Mesenteric fat pad (tissue), 1 donor: ENCODE measurements around the gene OFD1. TPM values are rescaled to one million over a fixed set of nuclear protein-coding genes. Genes with fewer than 3 reads are reported as not detected.

Source experiments
- DNase-seq: peaks from one replicate; pipeline ENCODE4 v3.0.0-alpha.2; 2020; ENCODE audit warnings: low spot score
- total RNA-seq: library from RNA; stranded (reverse); fragmentation: NEBNext Ultra II Directional; extraction: Animal tissue kit (Norgen Biotek cat#: 25700); gene quantifications from one replicate; pipeline ENCODE4 v1.2.1, GENCODE V29; 2021
- donor health status: DM: yes; HTN: yes; CAD: no.

OFD1 gene
- total RNA-seq, 1 donor from 2014 or later, result 14.4 TPM

DNA sequence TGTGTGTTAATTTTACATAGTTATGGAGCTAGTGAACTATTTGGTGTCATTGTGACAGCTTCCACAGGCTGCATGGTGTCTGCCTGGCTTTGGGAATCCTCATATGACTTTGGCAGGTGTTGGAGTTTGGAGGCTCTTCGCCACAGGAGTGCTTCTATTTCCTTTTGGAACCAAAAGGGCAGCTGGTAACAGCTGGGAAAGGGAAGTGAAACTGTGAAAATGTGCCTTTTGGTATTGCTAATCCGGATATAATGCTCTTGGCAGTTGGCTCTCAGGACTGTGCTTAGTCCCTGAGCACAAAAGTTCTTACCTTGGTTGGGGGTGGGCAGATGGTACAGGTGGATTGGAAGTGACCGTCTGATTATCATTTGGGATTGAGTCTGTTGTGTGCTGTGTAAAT is 18.1 kb downstream of the OFD1 start:
- no peak for DNase-seq

DNA sequence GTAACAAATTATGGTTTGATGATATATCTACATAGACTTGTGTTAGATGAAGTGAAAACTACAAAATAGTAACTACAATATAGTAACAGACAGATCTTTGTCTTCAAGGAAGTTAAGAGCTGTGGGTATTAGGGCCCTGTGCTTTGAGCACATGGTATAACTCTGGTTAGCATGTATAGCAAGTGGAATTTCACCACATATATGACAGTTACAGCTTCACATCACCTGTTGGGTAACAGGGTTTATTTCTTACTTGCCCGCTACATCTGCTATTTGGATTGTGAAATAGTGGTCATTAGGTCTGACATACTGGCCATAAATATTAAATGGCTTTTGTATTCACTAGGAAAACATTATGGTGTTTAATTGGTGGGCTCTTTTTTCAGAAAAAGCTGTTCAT is 20.2 kb downstream of the OFD1 start:
- DNase-seq, result no peak

DNA sequence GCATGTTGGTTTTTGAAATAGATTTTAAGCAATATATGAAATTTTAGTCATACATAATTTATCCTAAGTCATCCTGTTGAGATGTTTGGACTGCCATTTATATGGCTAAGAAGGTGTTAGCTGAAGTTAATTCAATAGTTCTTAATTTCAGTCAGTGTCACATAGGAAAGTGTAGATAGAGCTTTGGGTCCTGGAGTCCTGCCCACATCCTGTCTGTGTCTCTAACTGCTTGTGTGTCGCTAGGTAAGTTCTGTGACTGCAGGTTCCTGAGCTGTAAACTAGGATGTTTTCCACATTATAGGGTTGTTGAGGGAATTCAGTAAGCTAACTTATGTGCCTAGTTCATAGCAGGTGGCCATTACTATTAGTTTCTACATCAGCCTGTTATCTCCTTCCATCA is 20.7 kb downstream of the OFD1 start:
- DNase-seq, result no peak

DNA sequence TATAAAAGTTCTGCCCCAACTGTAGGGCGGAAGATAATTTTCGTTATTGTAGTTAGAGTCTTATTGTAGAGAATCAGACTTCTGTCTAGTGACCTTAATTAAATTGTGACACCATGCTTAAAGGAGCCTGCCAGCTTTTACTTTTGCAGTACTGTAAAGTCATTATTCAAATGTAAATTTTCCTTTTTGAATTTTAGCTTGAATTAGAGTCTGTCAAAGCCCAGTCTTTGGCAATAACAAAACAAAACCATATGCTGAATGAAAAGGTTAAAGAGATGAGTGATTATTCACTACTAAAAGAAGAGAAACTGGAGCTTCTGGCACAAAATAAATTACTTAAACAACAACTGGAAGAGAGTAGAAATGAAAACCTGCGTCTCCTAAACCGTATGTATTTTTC is 21.8 kb downstream of the OFD1 start:
- DNase-seq, result no peak

DNA sequence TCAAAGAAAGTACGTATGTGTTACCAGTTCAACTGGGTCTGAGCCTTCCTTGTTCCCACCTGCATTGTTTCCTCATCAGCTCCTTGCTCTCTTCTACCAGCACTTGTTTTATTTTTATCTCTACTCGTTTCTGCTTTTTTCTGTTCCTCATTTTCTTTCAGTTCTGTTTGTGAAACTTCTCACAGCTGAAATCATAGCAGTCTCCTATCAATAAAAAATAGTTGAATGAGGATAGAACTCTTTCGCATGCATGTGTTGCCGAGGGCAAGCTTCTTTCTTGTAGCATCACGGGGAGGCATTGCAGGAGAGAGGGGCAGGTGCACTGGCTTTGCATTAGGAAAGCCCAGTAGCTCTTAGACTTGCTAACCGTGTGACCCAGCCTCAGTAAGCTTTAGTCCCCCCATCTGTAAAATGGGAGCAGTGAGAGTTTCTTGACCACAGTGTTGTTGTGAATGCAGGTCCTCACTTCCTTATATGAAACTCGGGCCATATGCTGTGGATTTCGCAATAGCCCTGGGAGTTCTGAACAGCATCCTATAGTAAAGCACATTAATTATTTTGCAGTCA is 24.7 kb downstream of the OFD1 start:
- DNase-seq, result no peak

DNA sequence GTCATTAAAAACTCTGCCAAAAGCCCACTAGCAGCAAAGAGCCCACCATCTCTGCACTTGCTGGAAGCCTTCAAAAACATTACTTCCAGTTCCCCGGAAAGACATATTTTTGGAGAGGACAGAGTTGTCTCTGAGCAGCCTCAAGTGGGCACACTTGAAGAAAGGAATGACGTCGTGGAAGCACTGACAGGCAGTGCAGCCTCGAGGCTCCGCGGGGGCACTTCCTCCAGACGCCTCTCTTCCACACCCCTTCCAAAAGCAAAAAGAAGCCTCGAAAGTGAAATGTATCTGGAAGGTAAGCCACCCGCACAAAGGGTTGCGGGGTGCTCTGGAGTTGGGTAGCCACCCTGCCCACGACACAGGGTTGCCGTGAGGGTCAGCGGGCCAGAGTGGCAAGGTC is 25.9 kb downstream of the OFD1 start:
- no peak for DNase-seq

DNA sequence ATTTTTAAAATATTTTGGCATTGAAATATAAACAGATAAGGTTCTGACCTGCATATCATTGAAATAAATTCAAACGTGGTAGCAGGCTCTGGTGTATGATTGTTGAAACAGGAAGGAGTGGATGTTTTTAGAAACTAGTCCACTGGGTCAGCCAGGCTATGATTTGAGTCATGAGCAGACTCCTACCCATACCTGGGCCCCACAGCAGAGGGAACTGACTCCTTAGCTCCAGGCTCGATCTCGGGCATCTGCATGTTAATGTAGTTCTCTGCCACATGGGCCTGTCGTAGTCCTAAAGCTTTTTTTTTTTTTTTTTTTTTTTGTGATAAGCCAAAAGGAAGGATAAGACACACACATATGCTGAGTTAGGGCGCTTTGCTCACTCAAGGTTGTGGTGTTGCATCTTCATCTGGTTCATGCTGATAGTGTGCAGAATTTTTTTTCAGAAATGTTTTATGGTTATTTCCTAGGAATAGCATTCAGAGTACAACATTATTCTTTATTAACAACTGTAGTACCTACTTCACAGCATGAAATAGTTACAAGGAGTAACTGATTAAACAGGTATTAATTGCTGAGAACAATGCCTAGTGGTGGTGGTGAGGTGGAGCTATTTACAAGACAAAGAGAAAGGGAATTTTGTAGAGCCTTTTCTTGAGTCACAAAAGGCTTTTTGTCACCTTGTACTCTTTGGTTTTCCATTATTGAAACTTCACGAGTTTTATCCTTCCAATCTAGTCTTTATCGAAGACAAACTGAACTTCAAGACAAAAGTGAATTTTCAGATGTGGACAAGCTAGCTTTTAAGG is 27.3 kb downstream of the OFD1 start:
- no peak for DNase-seq

DNA sequence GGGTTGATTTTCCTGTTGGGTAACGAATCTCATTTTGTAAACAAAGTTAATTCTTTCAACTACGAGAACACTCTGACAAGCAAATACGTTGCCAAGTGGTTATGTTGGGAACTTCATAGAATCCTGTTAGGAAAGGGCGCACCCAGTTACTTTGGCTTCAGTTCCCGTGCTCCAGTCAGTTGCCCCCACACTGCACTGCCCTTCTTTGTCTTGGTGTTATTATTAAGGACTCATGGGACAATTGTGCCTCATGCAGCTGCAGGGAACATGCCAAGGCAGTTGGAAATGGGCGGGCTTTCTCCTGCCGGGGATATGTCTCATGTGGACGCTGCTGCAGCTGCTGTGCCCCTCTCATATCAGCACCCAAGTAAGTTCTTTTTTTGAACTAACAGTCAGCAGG is 28.9 kb downstream of the OFD1 start:
- DNase-seq, result no peak

DNA sequence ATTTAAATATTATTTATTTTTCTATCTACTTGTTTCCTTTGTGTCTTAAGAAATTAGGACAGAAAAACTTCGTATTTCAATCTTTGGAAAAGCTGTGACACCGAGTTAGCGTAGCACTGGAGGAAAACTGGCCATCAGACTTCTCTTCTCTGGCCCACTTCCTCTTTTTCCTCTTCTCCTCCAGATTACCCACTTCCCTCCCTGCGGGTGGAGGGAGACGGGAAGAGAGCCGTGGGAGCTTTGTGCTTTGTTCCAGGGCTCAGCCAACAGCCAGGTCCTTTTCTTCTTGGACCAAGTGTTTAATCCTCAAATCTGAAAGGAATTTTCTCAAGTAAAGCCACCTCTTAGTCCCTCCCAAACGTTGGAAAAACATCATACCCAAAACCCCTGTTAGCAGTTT is 29.7 kb downstream of the OFD1 start:
- DNase-seq, result no peak

DNA sequence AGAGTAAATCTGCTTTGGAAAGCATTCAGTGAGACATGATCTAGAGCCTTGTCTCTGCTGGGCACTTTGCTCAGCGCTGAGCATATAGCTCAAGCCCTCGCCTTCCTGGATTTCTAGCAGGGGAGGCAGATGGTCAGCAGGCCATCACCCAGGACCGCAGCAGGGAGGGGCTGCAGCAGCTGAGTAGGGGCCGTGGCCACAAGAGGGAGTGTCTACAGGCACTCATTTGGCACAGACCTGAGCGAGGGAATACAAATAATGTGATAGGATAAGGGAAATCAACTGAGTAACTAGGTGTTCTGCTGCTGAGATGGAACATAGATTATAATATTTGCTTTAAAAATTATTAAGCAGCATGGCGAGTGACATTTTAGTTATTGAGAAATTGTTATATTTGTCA is 30.2 kb downstream of the OFD1 start:
- DNase-seq, result no peak

DNA sequence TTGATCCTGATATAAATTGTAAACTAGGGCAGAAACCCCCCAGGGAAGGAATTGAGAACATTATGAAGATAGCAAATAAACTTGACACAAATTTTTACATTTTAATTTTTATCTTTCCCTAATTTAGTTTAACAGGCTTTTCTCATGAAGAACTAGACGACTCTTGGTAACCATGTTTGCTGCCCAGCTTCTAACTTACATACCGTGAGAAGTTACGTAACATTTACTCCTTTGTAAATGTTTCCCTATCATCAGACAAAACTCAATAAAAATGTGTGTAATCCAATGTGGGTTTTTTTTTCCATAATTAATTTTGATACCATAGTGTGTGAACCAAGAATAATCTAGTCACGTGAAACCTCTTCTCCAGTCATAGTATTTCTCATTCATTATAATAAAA is 34.4 kb downstream of the OFD1 start:
- DNase-seq, result no peak

DNA sequence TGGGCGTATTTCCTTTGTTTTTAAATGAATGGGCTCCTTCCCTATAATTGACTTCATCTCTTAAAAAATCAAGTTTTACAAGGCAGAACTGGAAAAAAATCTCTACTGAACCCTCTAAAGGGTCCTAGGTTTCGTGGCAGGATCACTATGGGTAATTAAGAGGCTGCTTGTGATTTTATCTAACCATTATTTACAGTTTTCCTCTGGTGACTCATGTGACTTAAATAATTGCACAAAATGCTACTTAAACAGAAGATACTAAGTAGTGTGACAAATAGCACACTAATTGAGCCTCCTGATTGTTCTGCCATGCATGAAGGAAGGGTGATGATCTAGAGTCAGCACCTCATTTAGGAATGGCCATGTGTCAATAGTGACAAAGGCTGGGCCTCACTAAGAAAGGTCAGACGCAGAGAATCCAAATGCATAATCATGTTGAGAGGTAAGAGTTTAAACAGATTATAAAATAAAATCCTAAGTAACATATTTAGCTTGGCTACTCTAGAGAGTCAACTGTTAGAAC is 35.5 kb downstream of the OFD1 start:
- DNase-seq, result no peak

DNA sequence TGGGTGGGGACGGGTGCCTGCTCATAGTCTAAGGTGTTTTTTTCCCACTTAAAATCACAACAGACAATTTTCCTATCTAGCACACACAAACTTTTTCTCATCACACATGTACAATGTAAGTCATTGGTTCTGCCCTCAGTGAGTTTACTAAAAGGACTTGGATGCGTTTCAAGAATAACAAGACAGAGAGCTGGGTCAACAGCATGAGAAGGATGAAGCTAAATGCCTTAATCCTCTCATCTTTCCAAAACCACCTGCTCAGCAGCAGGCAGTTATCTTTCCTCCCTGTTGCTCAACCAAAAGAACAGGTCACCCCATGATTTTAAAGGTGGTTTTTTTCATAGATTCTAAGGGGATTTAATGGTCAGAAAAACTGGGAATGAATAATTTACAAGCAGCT is 40.1 kb downstream of the OFD1 start:
- DNase-seq, result no peak

DNA sequence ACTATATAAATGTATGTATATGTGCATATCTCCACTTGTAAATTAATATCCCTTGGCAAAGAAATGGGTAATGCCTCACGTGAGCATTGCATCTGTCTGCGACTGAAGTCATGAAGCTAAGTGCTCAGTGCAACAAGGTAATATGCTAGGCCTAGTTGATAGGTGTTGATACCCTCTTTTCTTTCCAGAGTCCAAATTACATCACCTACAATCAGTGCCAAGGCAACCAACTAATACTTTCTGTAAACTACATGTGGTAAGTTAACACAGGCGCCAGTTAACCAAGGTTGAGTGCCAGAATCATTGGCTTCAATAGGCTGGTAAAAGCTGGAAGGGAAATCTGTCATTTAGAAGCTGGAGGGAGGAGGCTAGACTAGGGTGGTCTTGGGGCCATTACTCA is 41.3 kb downstream of the OFD1 start:
- no peak for DNase-seq

DNA sequence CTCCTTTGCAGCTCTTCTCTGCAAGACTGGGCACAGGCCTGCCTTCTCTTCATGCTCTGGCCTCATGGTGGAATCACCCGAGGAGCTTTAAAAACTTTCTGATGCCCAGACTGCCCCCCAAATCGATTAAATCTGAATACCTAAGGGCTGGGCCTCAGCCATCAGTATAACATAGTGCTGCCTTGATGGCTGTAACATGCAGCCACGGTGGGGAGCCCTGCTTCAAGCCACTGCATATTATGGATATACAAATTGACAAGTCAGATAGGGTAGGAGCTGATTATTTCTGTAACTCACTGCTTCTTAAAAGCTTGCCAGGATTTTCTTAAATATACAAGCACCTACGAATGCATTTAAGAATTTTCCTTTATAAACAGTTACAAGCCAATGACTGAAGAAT is 41.8 kb downstream of the OFD1 start:
- no peak for DNase-seq

DNA sequence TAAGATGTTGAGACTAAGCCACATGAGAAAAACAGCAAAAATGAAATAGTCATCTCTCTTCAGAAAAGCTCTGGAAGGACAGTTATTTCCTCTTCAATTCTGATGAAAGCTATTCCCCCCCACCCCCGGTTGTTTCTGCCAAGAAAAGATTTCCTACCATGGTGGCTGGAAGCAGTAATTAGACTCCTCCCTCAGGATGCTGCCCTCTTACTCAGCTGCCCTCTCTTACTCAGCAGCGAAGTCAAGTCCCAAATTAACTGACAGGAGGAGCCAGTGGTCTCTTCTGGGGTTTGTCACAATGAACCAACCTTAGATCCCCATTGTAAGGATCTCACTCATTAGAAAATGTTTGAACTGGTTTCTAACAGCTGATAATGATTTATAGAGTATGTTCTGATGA is 44.4 kb downstream of the OFD1 start:
- no peak for DNase-seq

DNA sequence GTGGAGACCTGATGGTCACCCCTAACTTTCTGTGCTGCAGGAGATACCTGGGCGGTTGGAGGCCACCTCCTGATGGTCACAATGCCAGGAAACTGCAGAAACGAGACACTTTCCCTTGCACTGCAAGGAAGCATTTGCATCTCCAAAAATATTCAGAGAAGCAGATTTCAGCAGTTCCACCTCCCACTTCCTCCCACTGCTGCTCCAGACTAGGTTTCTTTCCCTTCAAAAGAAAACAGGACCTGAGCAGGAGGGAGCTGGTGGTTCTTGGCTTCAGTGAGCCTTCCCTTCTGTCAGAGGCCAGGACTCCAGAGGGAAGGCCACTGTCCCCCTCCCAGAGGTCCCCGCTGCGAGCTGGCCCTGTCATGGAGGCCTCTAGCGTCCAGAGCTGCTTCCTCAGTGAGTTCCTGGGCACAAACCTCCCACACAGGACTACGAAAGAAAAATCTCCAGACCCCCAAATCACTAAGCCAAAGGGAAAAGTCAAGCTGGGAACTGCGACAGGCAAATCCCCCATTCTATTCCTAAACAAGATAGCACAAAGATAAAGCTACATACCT is 46.4 kb downstream of the OFD1 start:
- DNase-seq, result no peak

DNA sequence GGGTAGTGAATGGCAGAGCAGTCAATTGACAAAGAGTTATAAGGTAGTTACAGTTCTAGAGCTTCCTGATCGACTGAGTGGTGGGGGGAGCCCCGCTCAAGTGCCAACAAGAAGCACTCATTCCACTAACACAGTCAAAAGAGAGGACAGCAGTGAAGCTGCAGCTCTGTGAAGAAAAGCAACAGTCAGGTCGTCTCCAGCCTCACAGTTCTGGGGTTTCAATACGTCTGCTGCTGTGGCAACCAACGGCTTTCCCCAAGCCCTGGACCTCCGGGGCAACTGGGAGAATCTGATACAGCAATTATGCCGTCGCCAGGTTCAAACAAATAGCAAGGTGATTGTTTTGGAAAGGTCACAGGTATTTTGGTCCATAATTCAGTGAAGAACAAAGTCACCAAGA is 51.5 kb downstream of the OFD1 start:
- no peak for DNase-seq

DNA sequence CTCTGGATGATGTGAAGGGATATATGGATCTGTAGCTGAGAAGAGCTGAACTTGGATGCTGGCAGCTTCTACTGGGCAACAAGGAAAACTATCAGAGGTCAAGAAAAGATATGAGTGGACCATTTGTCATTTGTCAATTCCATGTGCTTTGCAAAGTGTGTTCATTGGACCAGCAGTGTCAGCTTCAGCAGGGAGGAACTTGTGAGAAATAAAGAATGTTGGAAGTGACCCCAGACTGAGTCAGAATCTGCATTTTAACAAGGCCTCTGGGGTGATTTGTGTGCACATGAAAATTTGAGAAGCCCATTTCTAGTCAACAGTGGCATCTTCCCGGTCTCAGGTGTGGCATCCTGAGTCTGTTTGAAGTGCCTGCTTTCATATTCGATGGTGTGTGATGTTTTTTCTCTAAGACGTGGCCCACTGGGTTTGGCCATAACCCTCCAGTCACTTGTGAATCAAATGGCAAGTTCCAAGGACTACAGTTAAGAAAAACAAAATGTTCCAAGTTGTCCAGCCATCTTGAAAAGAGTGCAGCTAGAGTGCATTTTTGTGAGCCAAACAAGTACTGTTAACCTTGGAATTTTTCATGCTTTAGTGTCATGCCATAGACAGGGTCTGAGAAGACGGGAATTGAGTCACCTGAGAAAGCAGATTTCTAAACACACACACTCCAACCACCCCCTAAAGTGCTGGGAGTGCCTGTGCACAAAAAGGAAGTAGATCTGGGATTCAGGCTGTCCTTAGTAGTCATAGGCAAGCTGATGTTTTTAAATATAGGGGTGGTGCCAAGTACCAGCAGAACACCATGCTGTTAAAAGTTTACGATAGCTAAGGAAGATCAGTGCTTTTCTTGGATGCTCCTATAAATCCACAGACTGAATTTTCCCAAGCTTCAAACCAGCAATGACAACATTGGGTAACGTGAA is 55.9 kb downstream of the OFD1 start:
- no peak for DNase-seq

DNA sequence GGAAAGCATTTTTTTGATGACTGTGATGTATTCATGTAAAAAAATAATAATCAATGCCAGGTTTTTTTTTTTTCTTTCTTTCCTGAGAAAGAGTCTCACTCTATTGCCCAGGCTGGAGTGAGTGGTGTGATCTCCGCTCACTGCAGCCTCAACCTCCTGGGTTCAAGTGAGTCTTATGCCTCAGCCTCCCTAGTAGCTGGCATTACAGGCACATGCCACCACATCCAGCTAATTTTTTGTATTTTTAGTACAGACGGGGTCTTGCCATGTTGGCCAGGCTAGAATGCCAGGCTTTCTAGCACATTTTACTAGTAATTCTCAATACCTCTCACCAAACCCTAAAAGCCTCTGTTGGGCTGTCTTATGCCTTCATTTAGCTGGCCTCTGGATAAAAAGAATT is 56.6 kb downstream of the OFD1 start:
- no peak for DNase-seq

DNA sequence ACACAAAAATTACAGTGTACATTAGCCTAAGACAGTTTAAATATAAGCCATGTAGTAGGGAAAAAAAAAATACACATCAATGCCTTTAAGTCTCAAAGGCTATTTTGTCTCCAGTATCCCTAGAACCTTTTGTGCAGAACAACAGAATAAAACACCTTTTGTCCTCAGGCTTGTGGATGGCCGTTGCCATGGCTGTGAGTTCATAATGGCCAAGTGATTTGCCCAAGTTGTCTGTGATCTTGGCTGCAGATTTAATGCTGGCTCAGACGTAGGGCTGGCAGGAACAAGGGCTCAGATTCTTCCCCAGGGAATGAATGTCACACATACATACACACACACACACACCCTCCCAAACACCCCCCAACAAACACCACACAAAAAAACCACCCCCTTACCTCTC is 57.0 kb downstream of the OFD1 start:
- DNase-seq, result no peak

DNA sequence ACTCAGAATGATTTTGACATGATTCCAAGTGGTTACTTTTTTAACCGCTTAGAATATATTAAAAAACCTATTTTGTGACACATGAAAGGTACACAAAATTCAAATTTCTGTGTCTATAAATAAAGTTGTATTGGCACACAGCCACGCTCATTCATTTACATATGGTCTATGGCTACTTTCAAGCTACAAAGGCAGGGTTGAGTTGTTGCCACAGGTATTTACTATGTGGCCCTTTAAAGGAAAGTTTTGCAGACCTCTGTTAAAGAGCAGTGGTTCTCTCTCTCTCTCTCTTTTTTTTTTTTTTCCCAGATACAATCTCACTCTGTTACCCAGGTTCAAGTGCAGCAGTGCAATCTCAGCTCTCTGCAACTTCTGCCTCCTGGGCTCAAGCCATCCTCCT is 59.3 kb downstream of the OFD1 start:
- DNase-seq, result no peak
